K562 (cell line): ENCODE data around the gene OPCML. TPM values are rescaled to one million over a fixed set of nuclear protein-coding genes. Genes with fewer than 3 reads are reported as not detected.

Experiments used
- EP400 ChIP-seq: fragments of 450-650 bp; IDR thresholded peaks from 2 replicates; pipeline ENCODE4 v1.6.1; 2017; ENCODE audit warnings: antibody characterized with exemption, mild to moderate bottlenecking, moderate library complexity
- HES1 ChIP-seq: fragments of 450-650 bp; IDR thresholded peaks from 2 replicates; pipeline ENCODE4 v1.6.1; 2016; ENCODE audit warnings: low read depth, mild to moderate bottlenecking, moderate library complexity
- MNT ChIP-seq, 2 experiments: fragments of 450-650 bp; conservative IDR thresholded peaks; 2 replicates each; pipeline ENCODE4 v1.6.1; 2017; ENCODE audit warnings: mild to moderate bottlenecking in 2 of 2, moderate library complexity in 2 of 2
- RAD21 ChIP-seq, 2 experiments: fragments of 250-450 bp in 1 of 2; fragments of 450-650 bp in 1 of 2; sonication (Bioruptor Pico) in 1 of 2; formaldehyde crosslinking in 1 of 2; IDR thresholded peaks in 1 of 2; conservative IDR thresholded peaks in 1 of 2; 2 replicates each; pipeline versions ENCODE4 v1.4.0 to v1.8.0; 2020 to 2022; ENCODE audit warnings: mild to moderate bottlenecking in 2 of 2, moderate library complexity in 1 of 2
- REST ChIP-seq, 2 experiments: fragments of 450-650 bp; formaldehyde crosslinking in 1 of 2; IDR thresholded peaks; 2 replicates each; pipeline versions ENCODE4 v1.4.0 to v1.6.1; 2014 to 2020; ENCODE audit warnings: mild to moderate bottlenecking in 2 of 2, borderline replicate concordance in 1 of 2, low read depth in 1 of 2
- SFPQ ChIP-seq: fragments of 200-400 bp; formaldehyde crosslinking; IDR thresholded peaks from 2 replicates; pipeline ENCODE4 v1.6.1; 2017; ENCODE audit warnings: mild to moderate bottlenecking, low read depth, low read length, moderate library complexity
- SMC3 ChIP-seq: conservative IDR thresholded peaks from 2 replicates; pipeline ENCODE4 v1.6.1; 2011; ENCODE audit warnings: low read depth, low read length, improper control_type of control experiment; ENCODE audit not compliant: insufficient read depth
- THAP7 ChIP-seq: fragments of 250-450 bp; sonication (Bioruptor Pico); IDR thresholded peaks from 2 replicates; pipeline ENCODE4 v1.5.0; 2021
- U2AF1 ChIP-seq: fragments of 200-400 bp; formaldehyde crosslinking; optimal IDR thresholded peaks from 2 replicates; pipeline ENCODE3; 2017; ENCODE audit warnings: mild to moderate bottlenecking, low read depth, low read length, moderate library complexity
- ZFP30 ChIP-seq: fragments of 250-450 bp; sonication (Bioruptor Pico); IDR thresholded peaks from 2 replicates; pipeline ENCODE4 v1.8.0; 2022; ENCODE audit warnings: moderate library complexity, mild to moderate bottlenecking, inconsistent platforms, borderline replicate concordance
- ZNF165 ChIP-seq: fragments of 250-450 bp; sonication (Bioruptor Pico); IDR thresholded peaks from 2 replicates; pipeline ENCODE4 v1.4.0; 2020; ENCODE audit warnings: borderline replicate concordance
- ZNF79 ChIP-seq: fragments of 250-450 bp; sonication (Bioruptor Pico); IDR thresholded peaks from 2 replicates; pipeline ENCODE4 v1.4.0; 2020; ENCODE audit warnings: low read depth, mild to moderate bottlenecking, moderate library complexity
- polyA plus RNA-seq, 8 experiments: library from polyadenylated mRNA; depleted of rRNA in 4 of 8; stranded (reverse) in 5 of 8; unstranded in 3 of 8; fragments of >200 nt; fragmentation: Nextera tagmentation in 2 of 8; fragmentation: Illumina TruSeq in 1 of 8; extraction: Ambion mirVana in 2 of 8; extraction: Trizol in 1 of 8; gene quantifications; 2 replicates each; pipeline versions ENCODE4 v1.2.1 to v1.2.3, GENCODE V29; 2011 to 2014; ENCODE audit warnings: inconsistent platforms in 1 of 8, missing spikeins in 1 of 8
- total RNA-seq, 7 experiments: library from RNA; depleted of rRNA in 6 of 7; stranded (reverse); fragments of >200 nt in 6 of 7; fragmentation: Illumina TruSeq in 2 of 7; extraction: Trizol in 2 of 7; gene quantifications; 2 replicates each; pipeline versions ENCODE4 v1.2.1 to v1.2.3, GENCODE V29; 2011 to 2021; ENCODE audit warnings: low replicate concordance in 1 of 7

Gene OPCML
- total and polyA plus RNA-seq, 9 of the 15 experiments (the other 6 are each of a cell fraction or from before 2014, with no cell fraction given): not detected

- 0 out of 2 replicates have a peak, but pooled peaks have one; percentile 17 for TF ChIP-seq REST (IDR thresholded peaks at IDR 0.05; ENCODE audit: borderline replicate concordance)
- no peak for TF ChIP-seq REST (CRISPR knock-in tag; IDR thresholded peaks at IDR 0.05; ENCODE audit: low read depth)
- TF ChIP-seq EP400: no peak
- no peak for TF ChIP-seq MNT (conservative IDR thresholded peaks at IDR 0.05)
- peak in 1 of 2 experiments; percentile 62; a peak in 3 of 4 replicates for TF ChIP-seq RAD21 (CRISPR knock-in tag; conservative IDR thresholded peaks at IDR 0.05 in 1 of 2, IDR thresholded peaks at IDR 0.05 in 1 of 2)
- TF ChIP-seq ZNF165: no peak
- TF ChIP-seq THAP7 (CRISPR knock-in tag): no peak
- no peak for TF ChIP-seq ZFP30 (CRISPR knock-in tag)
- TF ChIP-seq ZNF79 (CRISPR knock-in tag): no peak
- TF ChIP-seq SMC3: peak; percentile 55; the same call in 1 of the 2 replicates
- no peak for TF ChIP-seq HES1
- no peak for TF ChIP-seq SFPQ
- TF ChIP-seq U2AF1: no peak
- TF ChIP-seq, all 486 proteins: peak for 8
These were observed 449.3 kb downstream of the OPCML start (continued) for GRCh38 chr11:133082841-133083488.
